NCI-H2171 treated with DMSO at 0.1 percent for 48 hours (cell line): ENCODE data around the gene AGTRAP.

Source experiments
- DNase-seq: peaks from one replicate; lab custom pipeline; 2025; lab: John Stamatoyannopoulos, UW

The AGTRAP gene

GRCh38 chr1:11735531-11735853 lies 444 bp upstream of the AGTRAP start:
- DNase-seq = no peak

- peak; percentile 57 for DNase-seq
These were observed 1.1 kb downstream of the AGTRAP start for GRCh38 chr1:11736746-11737639.

- DNase-seq = no peak
These were observed 2.2 kb downstream of the AGTRAP start for GRCh38 chr1:11738096-11738495.

GRCh38 chr1:11738783-11739182 lies 2.8 kb downstream of the AGTRAP start:
- no peak for DNase-seq

GRCh38 chr1:11740258-11741192 lies 4.6 kb downstream of the AGTRAP start:
- no peak for DNase-seq

- no peak for DNase-seq
These were observed 5.5 kb downstream of the AGTRAP start for GRCh38 chr1:11741482-11741881.

- DNase-seq = no peak
These were observed 6.1 kb downstream of the AGTRAP start for GRCh38 chr1:11741919-11742558.

- no peak for DNase-seq
These were observed 8.4 kb downstream of the AGTRAP start for GRCh38 chr1:11744287-11744686.

- DNase-seq = no peak
These were observed 10.2 kb downstream of the AGTRAP start for GRCh38 chr1:11746092-11746491.

GRCh38 chr1:11746795-11747487 lies 11.0 kb downstream of the AGTRAP start:
- DNase-seq = no peak

- DNase-seq = no peak
These were observed 12.6 kb downstream of the AGTRAP start for GRCh38 chr1:11748294-11749202.

- peak; percentile 15 for DNase-seq
These were observed 13.3 kb downstream of the AGTRAP start for GRCh38 chr1:11749203-11749689.

- no peak for DNase-seq
These were observed 14.1 kb downstream of the AGTRAP start for GRCh38 chr1:11749996-11750395.

GRCh38 chr1:11751087-11751486 lies 15.2 kb downstream of the AGTRAP start:
- no peak for DNase-seq

- DNase-seq = no peak
These were observed 16.6 kb downstream of the AGTRAP start for GRCh38 chr1:11752359-11753088.

- no peak for DNase-seq
These were observed 17.7 kb downstream of the AGTRAP start for GRCh38 chr1:11753555-11754208.

- DNase-seq = no peak
These were observed 21.1 kb downstream of the AGTRAP start for GRCh38 chr1:11757047-11757446.

- DNase-seq = no peak
These were observed 23.9 kb downstream of the AGTRAP start for GRCh38 chr1:11759791-11760190.

GRCh38 chr1:11761285-11761684 lies 25.3 kb downstream of the AGTRAP start:
- DNase-seq = no peak
